ENCODE measurements around the gene GLT1D1. TPM values are rescaled to one million over a fixed set of nuclear protein-coding genes. Genes with fewer than 3 reads are reported as not detected.
"Not testable (repeated sequence)": the region's sequence is repeated elsewhere in the genome, so short reads cannot be mapped to it uniquely, and the experiment has no call there.

Gene GLT1D1
- total RNA-seq, result under 1 TPM; 0.19 to 0.22 TPM
- polyA plus RNA-seq (2013, experiment 1 of 2), result 2.6 TPM
- polyA plus RNA-seq (2013, experiment 2 of 2), result 2.1 TPM
- 0 to 4.0 (median 0.12) reads per million in 172 experiments for total RNA-seq

DNA sequence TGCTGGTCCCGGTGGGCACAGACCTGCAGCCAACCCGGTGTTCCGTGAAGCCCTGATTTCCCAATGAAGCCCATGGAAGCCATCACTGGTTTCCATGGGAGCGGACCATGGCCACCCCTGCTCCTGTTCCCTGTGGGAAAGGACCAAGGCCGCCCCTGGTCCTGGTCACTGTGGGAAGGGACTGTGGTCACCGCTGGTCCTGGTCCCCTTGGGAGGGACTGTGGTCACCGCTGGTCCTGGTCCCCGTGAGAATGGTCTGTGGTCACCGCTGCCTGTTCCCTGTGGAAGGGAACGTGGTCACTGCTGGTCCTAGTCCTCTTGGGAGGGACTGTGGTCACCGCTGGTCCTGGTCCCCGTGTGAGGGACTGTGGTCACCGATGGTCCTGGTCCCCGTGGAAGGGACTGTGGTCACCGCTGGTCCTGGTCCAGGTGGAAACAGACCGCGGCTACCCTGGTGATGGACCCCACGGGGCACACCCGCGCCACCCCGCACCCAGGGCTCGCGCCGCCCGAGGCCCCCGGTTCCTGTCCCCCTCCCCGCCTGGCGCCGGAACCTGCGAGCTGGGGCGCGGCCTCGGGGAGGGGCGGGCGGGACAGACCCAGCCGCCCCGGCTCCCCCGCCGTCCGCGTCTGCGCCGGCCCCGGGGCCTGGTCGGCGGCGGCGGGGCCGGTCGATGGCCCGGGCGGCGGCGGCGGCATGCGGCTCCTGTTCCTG is at the start of gene GLT1D1:
Gene GLT1D1 (plus strand): TSS at position 594 of the 715 bp plus-strand sequence. CDS start 104 bp downstream, at position 698.
- Histone ChIP-seq H3K27me3 (ENCODE audit: control insufficient read depth in 1 of 2, insufficient read depth in 2 of 2, low read length in 2 of 2) (peaks cover 11 to 26% of the 10 kb centered on the region in 2 experiments), H3K4me1 (ENCODE audit: insufficient read depth, low read length) (no peaks in the 10 kb centered on the region), H3K27ac (ENCODE audit: low read depth in 1 of 2, low read length in 2 of 2) (no peak within 1 kb of the TSS), H3K4me3 (ENCODE audit: low read length) (no peak within 1 kb of the TSS), H3K36me3 (ENCODE audit: insufficient read depth, low read length) (no peaks in the 10 kb centered on the region), H3K9me3 (ENCODE audit: control insufficient read depth in 1 of 2, insufficient read depth in 1 of 2, low read length in 2 of 2) (peaks cover 0 to 8% of the 10 kb centered on the region in 2 experiments)
- H3K4me3 Mint-ChIP-seq, result no peak within 1 kb of the TSS
- H3K4me1 Mint-ChIP-seq (ENCODE audit: low read depth), result no peaks in the 10 kb centered on the region
- H3K27ac Mint-ChIP-seq, result no peak within 1 kb of the TSS
- peaks cover 47% of the 10 kb centered on the region for H3K27me3 Mint-ChIP-seq
- no peaks in the 10 kb centered on the region for H3K36me3 Mint-ChIP-seq (ENCODE audit: low read depth)
- no peaks in the 10 kb centered on the region for H3K9me3 Mint-ChIP-seq
- ChIA-PET CTCF (no interaction called here), POLR2A (no interaction called here)
- no peak for TF ChIP-seq CTCF (IDR thresholded peaks at IDR 0.05)
- ATAC-seq (ENCODE audit: poor library complexity) (no peak), DNase-seq (no peak)
- intact Hi-C loops (cut with DNase I, micrococcal nuclease), result no loop called here

- H3K9me3 ChIP-seq (ENCODE audit: control insufficient read depth in 1 of 2, insufficient read depth in 1 of 2, low read length in 2 of 2), result peaks cover 0 to 8% of the 10 kb centered on the region in 2 experiments
- no peaks in the 10 kb centered on the region for H3K27me3 ChIP-seq (ENCODE audit: control insufficient read depth in 1 of 2, insufficient read depth in 2 of 2, low read length in 2 of 2)
- DNase-seq (no peak), ATAC-seq (ENCODE audit: poor library complexity) (no peak)
- TF ChIP-seq CTCF (IDR thresholded peaks at IDR 0.05), result no peak
- Mint-ChIP-seq H3K4me3 (no peak overlapping the region), H3K9me3 (no peaks in the 10 kb centered on the region), H3K27me3 (no peaks in the 10 kb centered on the region), H3K27ac (no peak overlapping the region), H3K36me3 (ENCODE audit: low read depth) (peaks cover 88% of the 10 kb centered on the region), H3K4me1 (ENCODE audit: low read depth) (no peaks in the 10 kb centered on the region)
- no peak overlapping the region for H3K4me3 ChIP-seq (ENCODE audit: low read length)
- no peak overlapping the region for H3K27ac ChIP-seq (ENCODE audit: low read depth in 1 of 2, low read length in 2 of 2)
- no peaks in the 10 kb centered on the region for H3K4me1 ChIP-seq (ENCODE audit: insufficient read depth, low read length)
- peaks cover 62% of the 10 kb centered on the region for H3K36me3 ChIP-seq (ENCODE audit: insufficient read depth, low read length)
- CTCF ChIA-PET, result no interaction called here
- POLR2A ChIA-PET, result no interaction called here
- intact Hi-C loops (cut with DNase I, micrococcal nuclease), result no loop called here
These were observed 49.5 kb upstream of the GLT1D1 start for GRCh38 chr12:128803788-128804187.

GRCh38 chr12:128804762-128805161 is 48.5 kb upstream of the GLT1D1 start:
- Histone ChIP-seq H3K27me3 (ENCODE audit: control insufficient read depth in 1 of 2, insufficient read depth in 2 of 2, low read length in 2 of 2) (no peaks in the 10 kb centered on the region), H3K27ac (ENCODE audit: low read depth in 1 of 2, low read length in 2 of 2) (no peak overlapping the region), H3K9me3 (ENCODE audit: control insufficient read depth in 1 of 2, insufficient read depth in 1 of 2, low read length in 2 of 2) (peaks cover 0 to 8% of the 10 kb centered on the region in 2 experiments), H3K4me1 (ENCODE audit: insufficient read depth, low read length) (no peaks in the 10 kb centered on the region), H3K36me3 (ENCODE audit: insufficient read depth, low read length) (peaks cover 58% of the 10 kb centered on the region), H3K4me3 (ENCODE audit: low read length) (no peak overlapping the region)
- no peak for TF ChIP-seq CTCF (IDR thresholded peaks at IDR 0.05)
- H3K27ac Mint-ChIP-seq, result no peak overlapping the region
- intact Hi-C loops (cut with DNase I, micrococcal nuclease), result no loop called here
- peaks cover 7% of the 10 kb centered on the region for H3K4me1 Mint-ChIP-seq (ENCODE audit: low read depth)
- ATAC-seq (ENCODE audit: poor library complexity), result no peak
- ChIA-PET POLR2A (no interaction called here), CTCF (no interaction called here)
- no peak overlapping the region for H3K4me3 Mint-ChIP-seq
- H3K9me3 Mint-ChIP-seq, result no peaks in the 10 kb centered on the region
- no peaks in the 10 kb centered on the region for H3K27me3 Mint-ChIP-seq
- no peak for DNase-seq
- peaks cover 88% of the 10 kb centered on the region for H3K36me3 Mint-ChIP-seq (ENCODE audit: low read depth)

- H3K4me3 ChIP-seq (ENCODE audit: low read length); POLR2A ChIA-PET; H3K27me3 Mint-ChIP-seq; H3K4me3 Mint-ChIP-seq; H3K9me3 Mint-ChIP-seq; ATAC-seq (ENCODE audit: poor library complexity); H3K27ac ChIP-seq (ENCODE audit: low read depth in 1 of 2, low read length in 2 of 2); DNase-seq; intact Hi-C loops (cut with DNase I, micrococcal nuclease); H3K4me1 ChIP-seq (ENCODE audit: insufficient read depth, low read length); H3K27me3 ChIP-seq (ENCODE audit: control insufficient read depth in 1 of 2, insufficient read depth in 2 of 2, low read length in 2 of 2); CTCF ChIA-PET; H3K9me3 ChIP-seq (ENCODE audit: control insufficient read depth in 1 of 2, insufficient read depth in 1 of 2, low read length in 2 of 2); H3K27ac Mint-ChIP-seq: not testable (repeated sequence)
- H3K36me3 ChIP-seq (ENCODE audit: insufficient read depth, low read length), result peaks cover 53% of the 10 kb centered on the region
- Mint-ChIP-seq H3K36me3 (ENCODE audit: low read depth) (peaks cover 88% of the 10 kb centered on the region), H3K4me1 (ENCODE audit: low read depth) (peaks cover 10% of the 10 kb centered on the region)
These were observed 47.9 kb upstream of the GLT1D1 start for GRCh38 chr12:128805406-128805805.

Measured in CD4-positive, alpha-beta T cell (primary cell).